ENCODE results near the gene TOP2B.

The TOP2B gene

GRCh38 chr3:25693238-25693637 is 28.5 kb upstream of the TOP2B start:
- Histone ChIP-seq H3K9me3 (ENCODE audit: insufficient read depth, low read length) (no peaks in the 10 kb centered on the region), H3K36me3 (replicated peaks; ENCODE audit: low read depth, low read length) (no peaks in the 10 kb centered on the region)
- TF ChIP-seq EZH2phosphoT487 (IDR thresholded peaks at IDR 0.05; ENCODE audit: low read depth): no peak
- no peak for TF ChIP-seq CTCF (IDR thresholded peaks at IDR 0.05; ENCODE audit: low read depth, low read length)

DNA sequence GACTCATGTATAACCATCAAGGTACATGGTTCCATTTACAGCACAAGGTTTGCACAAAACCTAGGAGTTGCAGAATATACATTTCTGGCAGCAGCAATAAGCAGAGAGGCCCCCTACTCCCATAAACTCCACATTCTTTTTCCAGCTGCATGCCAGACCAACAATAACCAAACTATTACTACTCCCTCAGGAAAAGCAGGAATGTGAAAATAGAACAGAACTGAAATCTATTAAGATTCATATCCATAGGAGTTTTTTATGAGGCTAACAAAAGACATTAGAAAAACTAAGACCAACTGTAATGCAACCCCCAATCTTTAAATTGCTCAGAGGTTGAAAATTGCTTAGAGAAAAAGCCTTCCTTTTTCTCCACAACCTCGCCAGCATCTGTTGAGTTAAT is 27.6 kb upstream of the TOP2B start:
- TF ChIP-seq EZH2phosphoT487 (IDR thresholded peaks at IDR 0.05; ENCODE audit: low read depth): no peak
- no peak for TF ChIP-seq CTCF (IDR thresholded peaks at IDR 0.05; ENCODE audit: low read depth, low read length)
- peaks cover 14% of the 10 kb centered on the region for H3K4me1 ChIP-seq (ENCODE audit: low read length)
- no peak overlapping the region for H3K9ac ChIP-seq (ENCODE audit: low read length)
- H2AFZ ChIP-seq (ENCODE audit: low read depth, low read length): no peak overlapping the region
- peaks cover 37% of the 10 kb centered on the region for H3K27me3 ChIP-seq (ENCODE audit: low read depth, low read length)
- H3K36me3 ChIP-seq (replicated peaks; ENCODE audit: low read depth, low read length): no peaks in the 10 kb centered on the region
- no peaks in the 10 kb centered on the region for H4K20me1 ChIP-seq (ENCODE audit: insufficient read depth, low read length)
- no peaks in the 10 kb centered on the region for H3K9me3 ChIP-seq (ENCODE audit: insufficient read depth, low read length)
- H3K4me2 ChIP-seq (ENCODE audit: low read length): no peak overlapping the region
- no peaks in the 10 kb centered on the region for H3K79me2 ChIP-seq (ENCODE audit: low read length)
- no peak overlapping the region for H3K27ac ChIP-seq (ENCODE audit: low read length)
- H3K4me3 ChIP-seq (ENCODE audit: low read length): no peak overlapping the region

More at GRCh38 chr3:25693238-25693637, 28.5 kb upstream of the TOP2B start:
- Histone ChIP-seq H3K4me3 (ENCODE audit: low read length) (no peak overlapping the region), H3K4me1 (ENCODE audit: low read length) (peaks cover 14% of the 10 kb centered on the region), H3K9ac (ENCODE audit: low read length) (no peak overlapping the region), H3K27me3 (ENCODE audit: low read depth, low read length) (peaks cover 33% of the 10 kb centered on the region), H2AFZ (ENCODE audit: low read depth, low read length) (no peak overlapping the region), H3K4me2 (ENCODE audit: low read length) (no peak overlapping the region), H3K27ac (ENCODE audit: low read length) (no peak overlapping the region), H3K79me2 (ENCODE audit: low read length) (no peaks in the 10 kb centered on the region), H4K20me1 (ENCODE audit: insufficient read depth, low read length) (no peaks in the 10 kb centered on the region)

DNA sequence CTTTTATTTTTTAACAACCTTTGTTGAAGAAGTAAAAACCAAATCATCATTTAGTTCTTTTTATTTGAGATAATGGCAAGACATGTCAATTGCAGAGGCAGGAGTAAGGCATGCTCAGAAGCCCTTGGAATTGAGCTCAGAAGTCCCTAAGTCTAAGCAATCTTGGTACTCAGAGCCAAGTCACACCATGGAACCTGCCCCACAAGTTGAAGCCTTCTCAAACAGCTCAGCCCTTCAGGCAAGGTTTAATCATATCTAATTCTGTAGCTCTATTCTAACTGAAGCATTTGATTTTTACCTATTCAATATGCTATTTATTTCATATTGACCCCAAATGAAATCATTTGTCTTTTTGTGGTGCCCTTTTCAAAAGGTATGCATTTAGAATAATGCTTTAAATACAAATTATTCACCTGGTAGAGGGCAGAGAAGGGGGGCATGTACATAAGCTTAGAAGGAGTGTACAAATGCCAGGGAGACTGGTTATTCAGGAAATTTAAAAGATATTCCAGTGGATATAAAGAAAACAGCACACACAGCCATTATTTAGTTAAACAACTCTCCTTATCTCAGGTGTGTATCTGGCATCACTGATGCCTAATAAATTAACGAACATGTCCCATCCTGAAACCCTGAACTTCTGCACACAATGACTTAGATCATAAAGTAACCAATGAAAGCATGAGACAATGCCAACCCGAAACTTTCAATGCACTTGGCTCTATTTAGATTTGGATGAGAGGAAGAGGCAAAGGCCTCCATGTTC is 26.2 kb upstream of the TOP2B start:
- TF ChIP-seq CTCF (IDR thresholded peaks at IDR 0.05; ENCODE audit: low read depth, low read length): no peak
- TF ChIP-seq EZH2phosphoT487 (IDR thresholded peaks at IDR 0.05; ENCODE audit: low read depth): no peak
- Histone ChIP-seq H3K9ac (ENCODE audit: low read length) (no peak overlapping the region), H3K27me3 (ENCODE audit: low read depth, low read length) (peaks cover 37% of the 10 kb centered on the region), H2AFZ (ENCODE audit: low read depth, low read length) (no peak overlapping the region), H3K9me3 (ENCODE audit: insufficient read depth, low read length) (no peaks in the 10 kb centered on the region), H3K4me1 (ENCODE audit: low read length) (peaks cover 6% of the 10 kb centered on the region), H3K4me3 (ENCODE audit: low read length) (no peak overlapping the region), H3K36me3 (replicated peaks; ENCODE audit: low read depth, low read length) (no peaks in the 10 kb centered on the region), H3K4me2 (ENCODE audit: low read length) (no peak overlapping the region), H3K27ac (ENCODE audit: low read length) (no peak overlapping the region), H3K79me2 (ENCODE audit: low read length) (no peaks in the 10 kb centered on the region), H4K20me1 (ENCODE audit: insufficient read depth, low read length) (no peaks in the 10 kb centered on the region)

DNA sequence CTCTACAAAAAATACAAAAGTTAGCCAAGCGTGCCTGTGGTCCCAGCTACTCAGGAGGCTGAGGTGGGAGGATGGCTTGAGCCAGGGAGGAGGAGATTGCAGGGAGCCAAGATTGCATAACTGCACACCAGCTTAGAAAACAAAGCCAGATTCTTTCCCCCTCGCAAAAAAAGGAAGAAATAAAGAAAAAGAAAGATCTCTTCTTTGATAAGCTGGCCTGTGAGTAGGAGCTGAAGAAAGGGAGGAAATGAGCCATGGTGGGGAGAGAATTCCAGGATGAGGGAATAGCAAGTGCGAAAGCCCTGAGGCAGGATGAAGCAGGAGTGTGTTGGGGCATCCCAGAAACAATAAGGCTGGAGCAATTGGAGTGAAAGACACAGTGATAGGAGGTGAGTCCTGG is 24.5 kb upstream of the TOP2B start:
- TF ChIP-seq CTCF (IDR thresholded peaks at IDR 0.05; ENCODE audit: low read depth, low read length) (no peak), EZH2phosphoT487 (IDR thresholded peaks at IDR 0.05; ENCODE audit: low read depth) (no peak)
- H4K20me1 ChIP-seq (ENCODE audit: insufficient read depth, low read length): no peaks in the 10 kb centered on the region

More for the DNA sequence above, 24.5 kb upstream of the TOP2B start:
- Histone ChIP-seq H3K79me2 (ENCODE audit: low read length) (no peaks in the 10 kb centered on the region), H3K9ac (ENCODE audit: low read length) (no peak overlapping the region), H3K27ac (ENCODE audit: low read length) (no peak overlapping the region), H3K4me1 (ENCODE audit: low read length) (peaks cover 4% of the 10 kb centered on the region), H3K9me3 (ENCODE audit: insufficient read depth, low read length) (no peaks in the 10 kb centered on the region), H3K27me3 (ENCODE audit: low read depth, low read length) (peaks cover 37% of the 10 kb centered on the region), H3K4me2 (ENCODE audit: low read length) (no peak overlapping the region), H3K36me3 (replicated peaks; ENCODE audit: low read depth, low read length) (no peaks in the 10 kb centered on the region), H2AFZ (ENCODE audit: low read depth, low read length) (no peak overlapping the region), H3K4me3 (ENCODE audit: low read length) (no peak overlapping the region)
